Astrocyte of the spinal cord (primary cell): ENCODE measurements around the gene CAMK2D.

Experiments
- DNase-seq: peaks from one replicate; pipeline ENCODE4 v3.0.0; 2011; ENCODE audit warnings: low read depth, low spot score
- H3K4me3 ChIP-seq: 2 replicates; pipeline ENCODE4 v1.5.1; 2011; ENCODE audit warnings: low read depth, mild to moderate bottlenecking, low read length, moderate library complexity
- CTCF ChIP-seq: IDR thresholded peaks from 2 replicates; pipeline ENCODE4 v1.5.1; 2012; ENCODE audit warnings: low read depth, mild to moderate bottlenecking, low read length, inconsistent platforms
- in situ Hi-C: cut with HindIII; loops from 2 replicates; pipeline ENCODE4 v1.10.0; 2017; ENCODE audit warnings: low sequenced_read_pairs

CAMK2D gene

GRCh38 chr4:113760094-113760794 lies 1.3 kb downstream of the CAMK2D start:
- TF ChIP-seq CTCF: no peak

GRCh38 chr4:113759696-113760093 lies 1.8 kb downstream of the CAMK2D start:
- peak; percentile 48 for DNase-seq
- in situ Hi-C loops: no loop called here
- H3K4me3 ChIP-seq: peak overlapping the region; percentile 91
- TF ChIP-seq CTCF: no peak

More at GRCh38 chr4:113760094-113760794, 1.3 kb downstream of the CAMK2D start:
- peak; percentile 62 for DNase-seq
- peak overlapping the region; percentile 91 for H3K4me3 ChIP-seq
- in situ Hi-C loops: no loop called here

- in situ Hi-C loops: no loop called here
- peak; percentile 51 for DNase-seq
- peak overlapping the region; percentile 91 for H3K4me3 ChIP-seq
- TF ChIP-seq CTCF: no peak
Measured at GRCh38 chr4:113758372-113758771, 3.2 kb downstream of the CAMK2D start.

GRCh38 chr4:113757486-113757885 lies 4.1 kb downstream of the CAMK2D start:
- H3K4me3 ChIP-seq: no peak overlapping the region
- no peak for TF ChIP-seq CTCF
- DNase-seq: no peak
- in situ Hi-C loops: no loop called here

- peak; percentile 83 for DNase-seq
- TF ChIP-seq CTCF: no peak
- in situ Hi-C loops: no loop called here
- H3K4me3 ChIP-seq: no peak overlapping the region
Measured at GRCh38 chr4:113756005-113756410, 5.5 kb downstream of the CAMK2D start.

GRCh38 chr4:113750734-113751133 lies 10.8 kb downstream of the CAMK2D start:
- no peak for DNase-seq
- H3K4me3 ChIP-seq: no peak overlapping the region
- in situ Hi-C loops: no loop called here
- TF ChIP-seq CTCF: no peak
